HG03139 (cell line): ENCODE measurements around the gene SLC25A26.

ENCODE experiments used
- ATAC-seq: cut with Tn5 transposase; IDR thresholded peaks from one replicate; pipeline ENCODE4 v1.9.1; 2021; ENCODE audit not compliant: unreplicated experiment

SLC25A26 gene

DNA sequence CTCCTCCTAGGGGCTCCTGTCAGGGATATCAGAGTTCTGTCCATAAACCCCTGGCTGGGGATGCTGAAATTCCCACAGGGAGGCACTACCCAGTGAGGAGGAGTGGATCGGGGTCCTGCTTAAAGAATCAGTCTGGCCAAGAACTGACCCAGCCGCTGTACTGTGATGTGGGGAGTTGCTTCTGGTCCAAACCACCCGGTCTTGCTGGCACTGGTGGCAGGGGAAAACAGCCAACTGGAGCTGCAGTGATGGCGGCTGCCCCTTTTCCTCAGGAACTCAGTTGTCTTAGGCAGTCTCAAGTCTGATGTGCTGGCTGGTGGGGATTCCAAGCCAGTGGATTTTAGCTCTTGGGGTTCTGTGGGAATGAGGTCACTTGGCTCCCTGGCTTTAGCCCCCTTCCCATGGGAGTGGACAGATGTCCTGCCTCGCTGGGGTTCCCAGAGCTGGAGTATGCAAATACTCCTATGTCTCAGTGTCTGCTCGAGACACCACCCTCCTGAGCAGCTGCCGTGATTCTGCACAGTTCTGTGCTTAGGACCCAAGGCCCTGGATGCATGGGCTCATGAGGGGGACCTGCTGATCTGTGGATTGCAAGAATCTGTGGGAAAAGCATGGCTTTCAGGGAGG lies 97.1 kb downstream of the SLC25A26 start:
- ATAC-seq = no peak

DNA sequence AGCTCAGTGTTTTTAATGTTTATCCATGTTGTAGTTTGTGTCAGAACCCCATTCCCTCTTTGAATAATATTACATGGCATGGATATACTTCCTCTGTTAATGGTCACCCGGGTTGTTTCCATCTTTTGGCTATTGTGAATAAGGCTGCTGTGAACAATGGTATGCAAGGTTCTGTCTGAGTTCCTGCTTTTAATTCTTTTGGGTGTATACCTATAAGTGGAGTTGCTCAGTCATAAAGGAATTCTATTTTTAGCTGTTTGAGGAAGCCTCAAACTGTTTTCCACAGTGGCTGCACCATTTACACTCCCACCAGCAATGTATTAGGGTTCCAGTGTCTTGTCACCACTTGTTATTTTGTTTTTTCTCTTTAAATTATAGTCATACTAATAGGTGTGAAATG lies 99.6 kb downstream of the SLC25A26 start:
- ATAC-seq = no peak

DNA sequence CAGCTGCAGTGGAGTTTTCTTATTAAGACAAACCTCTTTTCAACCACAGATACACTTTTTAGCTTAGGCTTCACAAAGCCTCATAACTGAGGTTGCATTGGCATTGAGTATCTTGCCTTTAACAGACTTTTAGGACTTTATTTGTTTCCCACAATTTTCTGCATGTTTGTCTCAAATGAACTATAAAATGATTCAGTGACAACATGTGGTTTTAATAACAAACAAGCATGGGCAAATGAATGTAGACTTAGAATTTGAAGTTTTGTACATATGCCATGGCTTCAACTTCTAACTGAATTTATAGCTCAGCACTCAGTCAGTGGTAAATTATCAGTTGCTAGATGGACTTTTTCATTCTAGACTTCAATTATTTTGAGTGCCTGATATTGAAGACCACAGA lies 101.6 kb downstream of the SLC25A26 start:
- ATAC-seq = no peak

DNA sequence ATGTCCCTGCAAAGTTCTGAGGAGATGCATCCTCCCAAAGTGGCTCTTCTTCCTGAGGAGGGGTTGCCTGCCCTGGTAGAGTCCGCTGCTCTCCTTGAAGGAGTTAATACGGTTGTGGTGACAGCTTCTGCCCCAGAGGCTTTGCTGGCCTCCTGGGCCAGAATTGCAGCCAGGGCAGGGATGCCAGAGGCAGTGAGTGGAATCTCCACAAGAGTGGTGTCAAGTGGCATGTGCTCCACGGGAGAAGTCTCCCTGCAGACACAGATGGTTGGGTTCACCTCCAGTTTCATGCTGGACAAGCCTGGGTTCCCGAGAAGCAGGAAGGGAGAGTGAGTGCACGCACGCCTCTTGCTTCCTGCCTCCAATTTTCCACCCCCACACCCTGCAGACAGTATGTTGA lies 105.5 kb downstream of the SLC25A26 start:
- ATAC-seq = no peak

DNA sequence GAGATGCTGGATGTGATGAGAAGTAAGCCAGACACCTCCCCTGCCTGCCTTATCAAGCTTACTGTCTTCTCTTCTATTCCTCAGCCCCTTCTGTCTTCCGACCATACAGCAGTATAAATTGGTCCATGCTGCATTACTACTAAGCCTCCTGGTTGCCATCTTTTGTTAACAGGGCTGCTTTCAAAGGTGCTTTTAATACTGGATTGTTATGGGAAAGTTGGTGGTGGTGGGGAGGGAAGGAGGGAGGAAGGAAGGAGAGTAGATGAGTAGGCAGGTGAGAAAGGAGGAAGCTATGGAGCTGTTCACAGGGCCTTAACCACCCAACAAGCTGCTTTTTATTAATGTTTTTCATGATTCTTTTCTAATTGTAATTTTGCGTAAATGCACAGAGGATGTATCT lies 114.9 kb downstream of the SLC25A26 start:
- ATAC-seq = no peak

DNA sequence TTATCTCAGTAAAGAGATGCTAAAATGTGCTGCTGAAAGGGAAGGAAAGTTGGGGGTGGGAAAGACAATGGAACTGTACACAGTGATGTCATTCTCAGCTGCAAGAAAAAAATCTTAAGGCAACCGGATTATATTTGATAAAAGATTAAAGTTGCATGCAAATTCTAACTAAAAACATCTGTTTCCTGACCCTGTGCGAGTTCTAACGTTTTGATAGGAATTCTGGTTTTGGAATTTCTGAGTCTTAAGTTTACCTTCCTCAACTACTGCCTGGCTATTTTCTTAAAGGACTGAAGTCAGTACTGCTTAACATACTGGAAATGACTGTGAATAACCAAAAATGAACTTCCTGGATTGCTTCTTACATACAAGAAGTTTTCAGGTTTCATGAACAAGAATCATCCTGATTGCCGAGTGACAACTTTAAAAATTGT lies 115.5 kb downstream of the SLC25A26 start:
- ATAC-seq = no peak

DNA sequence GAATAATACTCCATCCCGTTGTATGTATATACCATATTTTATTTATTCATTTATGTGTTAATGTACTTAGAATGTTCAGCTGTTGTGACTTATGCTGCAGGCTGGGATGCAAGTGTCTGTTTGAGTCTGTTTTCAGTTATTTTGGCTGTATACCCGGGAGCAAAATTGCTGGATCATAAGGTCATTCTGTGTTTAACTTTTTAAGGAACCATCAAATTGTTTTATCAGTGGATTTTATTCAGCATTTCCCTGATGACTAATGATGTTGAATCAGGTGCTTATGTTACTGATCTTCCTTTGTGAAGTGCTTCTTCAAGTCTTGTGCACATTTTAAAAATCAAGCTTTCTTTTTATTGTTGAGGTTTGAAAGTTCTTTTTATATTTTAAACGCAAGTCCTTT lies 118.1 kb downstream of the SLC25A26 start:
- no peak for ATAC-seq

DNA sequence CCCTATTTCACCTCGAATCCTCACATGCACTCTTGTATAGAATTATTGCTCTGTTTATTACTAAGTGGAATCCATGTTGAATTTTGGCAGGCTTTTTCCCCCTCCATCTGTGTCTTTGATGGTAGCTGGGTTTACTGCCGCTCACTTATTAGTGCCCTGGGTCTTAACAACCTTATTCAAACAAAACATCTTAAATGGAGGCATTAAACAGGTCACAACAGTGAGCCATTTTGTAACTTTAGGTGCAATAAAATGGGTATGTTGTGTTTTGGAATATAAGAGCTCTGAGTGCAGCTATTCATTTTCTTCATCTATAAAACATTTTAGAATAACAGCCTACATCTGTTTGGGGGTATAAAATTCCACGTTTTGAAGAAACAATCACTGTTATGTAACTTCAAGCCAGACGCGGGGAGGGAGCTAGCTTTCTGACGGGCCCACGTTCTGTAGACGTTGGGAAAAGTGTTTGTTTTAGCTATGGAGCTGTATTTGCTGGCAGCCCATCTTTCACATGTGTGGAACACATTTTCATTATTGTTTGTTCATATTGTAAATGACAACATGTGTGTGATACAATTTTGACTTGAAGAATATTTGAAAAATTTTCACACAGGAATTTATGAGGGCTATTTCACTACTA lies 122.0 kb downstream of the SLC25A26 start:
- no peak for ATAC-seq

DNA sequence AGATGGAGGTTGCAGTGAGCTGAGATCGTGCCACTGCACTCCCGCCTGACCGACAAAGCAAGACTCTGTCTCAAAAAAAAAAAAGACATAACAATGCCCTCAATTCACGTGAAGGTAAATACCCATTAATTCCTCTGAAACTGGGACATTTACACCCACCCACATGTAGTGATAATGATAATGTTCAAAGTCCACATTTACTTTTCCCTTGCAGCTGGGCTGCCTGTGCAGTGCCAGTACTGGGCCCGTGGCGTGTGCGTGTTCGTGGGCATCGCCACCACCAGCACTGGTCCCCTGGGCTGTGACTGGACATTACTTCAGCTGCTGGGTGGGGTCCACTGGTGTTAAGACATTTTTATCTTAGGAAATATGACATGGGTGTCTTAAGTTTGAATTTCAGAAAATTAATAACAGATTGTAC lies 123.6 kb downstream of the SLC25A26 start:
- no peak for ATAC-seq

DNA sequence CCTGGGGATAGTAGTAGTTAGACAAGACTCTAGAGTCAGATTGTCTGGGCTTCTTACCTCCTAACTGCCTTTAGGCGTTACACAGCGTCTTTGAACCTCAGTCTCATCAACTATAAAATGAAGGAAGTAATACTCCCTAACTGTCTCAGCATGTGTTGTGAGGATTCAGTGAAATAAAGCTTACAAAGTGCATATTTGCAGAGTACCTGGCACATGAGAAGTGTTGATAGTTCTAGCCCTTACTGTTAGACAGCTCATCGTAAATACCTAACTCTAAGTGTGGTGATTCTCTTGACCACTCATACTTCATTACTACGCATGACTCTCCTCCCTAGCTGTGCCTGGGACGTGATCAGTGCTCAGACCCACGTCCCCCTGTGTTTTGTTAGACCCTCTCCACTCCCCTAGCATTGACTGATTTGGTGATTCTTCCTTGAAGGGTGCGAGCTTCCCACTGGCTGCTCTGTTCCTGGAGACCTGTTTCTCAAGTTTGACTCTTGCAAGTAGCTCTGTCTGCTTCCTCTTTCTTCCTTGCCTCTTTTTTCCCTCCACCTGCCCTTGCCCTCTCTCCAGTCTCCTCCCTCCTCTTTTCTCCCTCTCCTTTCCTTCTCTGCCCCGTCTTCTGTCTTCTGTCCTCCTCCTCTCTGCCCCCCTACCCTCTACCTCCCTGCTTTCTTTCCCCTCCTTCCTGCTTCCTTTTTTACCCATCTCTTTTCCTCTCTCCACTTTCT lies 124.2 kb downstream of the SLC25A26 start:
- ATAC-seq = no peak

DNA sequence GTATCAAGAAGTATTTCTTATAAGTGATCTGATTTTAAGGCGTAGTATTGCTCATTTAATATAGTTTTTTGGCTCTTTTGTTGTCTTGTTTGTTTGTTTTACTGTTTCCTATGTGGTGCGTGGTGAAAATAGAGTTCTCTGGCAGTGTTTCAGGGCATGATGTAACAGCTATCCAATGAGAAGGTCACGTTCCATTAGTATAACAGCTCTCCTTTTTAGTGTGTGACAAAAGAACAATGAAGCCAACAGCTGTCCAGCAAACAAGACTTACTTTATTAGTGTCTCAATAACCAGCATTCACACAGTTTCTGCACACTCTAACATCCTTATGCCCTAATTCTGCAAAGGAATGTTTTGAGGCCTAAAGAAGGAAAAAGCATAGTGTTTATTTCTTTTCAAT lies 127.9 kb downstream of the SLC25A26 start:
- ATAC-seq = no peak

DNA sequence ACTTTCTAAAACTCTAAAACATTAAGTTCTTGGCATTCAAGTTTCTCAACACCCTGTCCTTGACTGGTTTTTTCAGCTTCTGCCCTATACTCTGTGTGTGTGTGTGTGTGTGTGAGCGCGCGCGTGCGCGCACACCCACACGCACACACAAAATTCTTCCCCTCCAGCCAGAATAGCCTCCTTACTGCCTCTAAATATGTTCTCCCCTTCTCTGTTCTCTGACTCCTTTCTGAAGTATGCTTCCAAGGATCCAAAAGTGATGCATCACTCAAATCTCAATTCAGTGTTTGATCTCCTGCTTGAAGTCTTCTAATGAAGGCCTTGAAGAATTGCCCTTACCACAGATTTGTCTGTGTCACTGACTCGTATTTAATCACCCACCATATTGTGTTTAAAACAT lies 129.8 kb downstream of the SLC25A26 start:
- ATAC-seq = no peak

DNA sequence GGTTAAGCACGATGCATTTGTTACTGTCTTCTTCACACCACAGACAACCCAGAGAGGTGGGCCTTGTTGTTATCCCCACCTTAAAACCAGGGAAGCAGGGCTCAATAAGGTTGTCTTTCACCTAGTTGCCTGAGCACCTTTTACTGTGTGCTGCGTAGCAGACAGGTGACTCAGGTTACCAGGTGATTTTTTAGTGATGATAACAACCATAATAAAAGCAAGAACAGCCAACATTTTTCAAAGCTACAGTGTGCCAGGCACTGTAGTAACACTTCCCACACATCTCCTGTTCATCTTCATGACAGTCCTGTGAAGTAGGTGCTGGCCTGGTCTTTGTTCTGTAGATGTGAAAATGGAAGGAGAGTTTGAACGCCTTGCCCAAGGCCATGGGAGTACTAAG lies 132.2 kb downstream of the SLC25A26 start:
- ATAC-seq = no peak

DNA sequence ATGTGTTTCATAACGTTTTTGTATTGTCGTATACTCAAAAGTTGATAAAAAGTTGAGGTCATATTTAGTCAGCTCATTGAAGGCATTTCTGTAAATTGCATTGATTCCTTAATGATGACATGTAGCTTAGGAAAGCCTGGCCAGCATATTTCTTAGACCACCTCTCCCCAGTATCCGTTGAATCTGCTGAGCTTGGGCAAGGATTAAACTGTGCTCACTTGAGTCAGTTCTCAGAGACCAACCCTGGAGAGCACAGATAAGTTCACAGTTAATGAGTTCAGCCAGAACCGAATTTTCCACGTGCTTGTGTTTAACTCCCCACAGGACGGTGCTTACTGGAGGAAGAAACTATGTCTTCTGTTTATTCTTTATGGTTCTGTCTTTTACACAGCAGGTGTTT lies 132.7 kb downstream of the SLC25A26 start:
- no peak for ATAC-seq

DNA sequence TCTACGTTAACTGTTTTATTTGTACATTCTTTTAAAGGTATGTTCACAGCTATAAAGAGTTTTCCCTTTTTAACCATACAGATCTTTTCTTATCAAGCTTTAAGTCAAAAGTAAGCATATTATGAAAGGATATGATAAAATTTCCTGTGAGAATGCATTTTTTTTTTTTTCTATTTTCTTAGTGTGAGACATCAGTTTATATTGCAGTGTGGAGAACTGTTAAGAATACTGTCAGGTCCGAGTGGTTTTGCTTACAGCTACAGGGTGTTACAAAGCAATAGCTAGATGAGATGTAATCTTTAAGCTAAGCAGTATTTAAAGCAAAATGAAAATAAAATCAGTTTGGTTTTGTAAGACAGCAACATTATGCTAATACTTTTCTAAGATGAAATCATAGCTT lies 133.2 kb downstream of the SLC25A26 start:
- no peak for ATAC-seq

DNA sequence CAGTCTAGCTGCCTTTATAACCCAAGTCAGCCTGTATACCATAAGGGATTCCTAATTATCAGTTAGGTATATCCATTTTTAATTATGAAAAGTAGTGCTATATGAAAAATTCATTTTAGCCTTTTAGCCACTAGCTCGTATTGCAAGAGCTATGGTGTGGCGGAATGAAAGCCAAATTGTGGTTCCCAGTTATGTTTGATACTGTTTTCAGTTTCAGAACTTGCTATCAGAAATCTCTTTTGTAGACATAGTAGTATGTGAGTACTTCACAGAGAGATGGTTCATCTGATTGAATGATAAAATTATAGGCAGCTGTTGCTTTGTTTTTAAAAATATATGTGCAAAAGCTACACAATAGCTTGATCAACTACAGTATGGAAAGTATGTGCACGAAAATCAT lies 134.6 kb downstream of the SLC25A26 start:
- no peak for ATAC-seq

DNA sequence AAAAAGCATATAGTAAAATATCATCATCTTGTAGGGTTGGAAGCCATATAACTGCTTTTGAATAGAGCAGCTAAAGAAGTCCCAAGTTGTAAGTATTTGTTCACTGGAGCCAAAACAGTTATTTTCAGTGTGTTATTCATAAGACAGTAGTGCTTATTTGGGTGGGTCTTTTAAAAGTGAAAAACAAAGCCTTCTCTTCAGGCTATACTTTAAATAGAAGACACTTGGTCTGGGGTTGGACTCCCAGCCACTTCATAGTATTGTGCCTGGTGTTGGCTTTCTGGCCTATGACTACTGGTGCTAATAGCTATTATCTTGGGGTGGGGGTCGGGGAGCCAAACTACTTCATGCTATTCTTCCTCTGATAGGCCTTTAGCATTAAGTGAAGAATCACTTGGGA lies 135.2 kb downstream of the SLC25A26 start:
- no peak for ATAC-seq

DNA sequence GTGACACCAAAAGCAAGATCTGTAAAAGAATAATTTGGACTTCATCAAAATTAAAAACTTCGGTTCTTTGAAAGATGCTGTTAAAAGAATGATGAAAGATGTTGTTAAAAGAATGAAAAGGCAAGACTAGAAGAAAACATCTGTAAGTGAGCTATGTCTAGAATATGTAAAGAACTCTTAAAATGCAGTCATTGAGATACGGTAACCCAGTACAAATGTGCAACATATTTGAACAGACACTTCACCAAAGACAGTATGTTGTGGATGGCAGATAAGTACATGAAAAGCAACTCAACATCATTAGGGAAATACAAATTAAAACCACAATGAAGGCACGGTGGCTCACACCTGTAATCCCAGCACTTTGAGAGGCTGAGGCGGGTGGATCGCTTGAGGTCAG lies 140.6 kb downstream of the SLC25A26 start:
- no peak for ATAC-seq

DNA sequence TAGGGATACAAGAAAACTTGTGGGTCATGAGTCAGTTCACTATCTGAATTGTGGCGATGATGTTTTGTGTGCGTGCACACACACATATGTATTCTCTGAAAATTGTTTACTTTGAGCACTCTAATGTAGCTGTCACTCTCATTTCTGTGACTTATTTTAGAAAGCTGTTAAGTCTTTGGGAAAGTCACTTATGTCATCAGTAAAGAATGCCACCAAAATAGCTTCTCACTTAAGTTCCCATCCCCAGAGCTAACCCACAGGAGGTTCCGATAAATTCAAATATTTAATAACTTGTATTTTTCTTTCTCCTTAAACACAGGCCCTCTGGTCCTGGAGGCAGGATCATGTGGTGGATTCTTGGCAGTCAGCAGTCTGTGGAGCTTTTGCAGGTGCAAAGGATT lies 141.7 kb downstream of the SLC25A26 start:
- no peak for ATAC-seq

DNA sequence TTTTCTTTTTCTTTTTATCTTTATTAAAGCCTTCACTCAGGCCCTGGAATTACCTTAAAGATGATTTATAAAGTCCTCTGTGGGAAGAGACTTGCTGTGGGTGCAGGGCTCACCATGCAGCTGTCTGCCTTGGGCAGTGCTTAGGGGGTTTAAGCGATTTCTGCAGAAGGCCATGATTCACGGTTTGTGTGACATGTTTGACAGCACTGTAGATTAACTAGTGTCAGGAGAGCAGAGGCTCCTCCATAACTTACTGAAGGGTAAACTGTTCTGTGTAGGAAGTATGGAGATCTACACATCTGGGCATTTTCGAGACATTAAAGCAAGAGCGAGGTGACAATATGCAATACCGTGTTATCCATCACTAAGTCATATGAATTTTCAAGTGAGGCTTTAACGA lies 142.3 kb downstream of the SLC25A26 start:
- no peak for ATAC-seq

DNA sequence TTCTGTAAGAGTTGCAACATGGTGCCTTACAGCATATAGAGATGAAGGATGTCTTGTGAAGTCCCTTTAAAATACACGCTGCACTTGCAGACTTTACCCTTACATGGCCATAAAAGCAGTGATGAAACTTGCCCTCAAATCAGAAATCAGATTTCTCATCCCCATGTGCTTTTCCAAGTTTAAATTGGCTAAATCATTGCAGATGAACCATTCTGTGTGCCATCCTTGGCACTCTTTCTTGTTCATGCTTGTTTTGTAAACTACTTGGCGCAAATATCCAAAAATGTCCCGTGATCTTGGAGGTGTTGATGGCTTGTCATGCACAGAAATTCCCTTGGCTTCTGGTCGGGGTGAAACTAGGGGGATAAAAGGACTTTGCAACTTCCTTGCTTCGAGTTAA lies 144.3 kb downstream of the SLC25A26 start:
- ATAC-seq = no peak

DNA sequence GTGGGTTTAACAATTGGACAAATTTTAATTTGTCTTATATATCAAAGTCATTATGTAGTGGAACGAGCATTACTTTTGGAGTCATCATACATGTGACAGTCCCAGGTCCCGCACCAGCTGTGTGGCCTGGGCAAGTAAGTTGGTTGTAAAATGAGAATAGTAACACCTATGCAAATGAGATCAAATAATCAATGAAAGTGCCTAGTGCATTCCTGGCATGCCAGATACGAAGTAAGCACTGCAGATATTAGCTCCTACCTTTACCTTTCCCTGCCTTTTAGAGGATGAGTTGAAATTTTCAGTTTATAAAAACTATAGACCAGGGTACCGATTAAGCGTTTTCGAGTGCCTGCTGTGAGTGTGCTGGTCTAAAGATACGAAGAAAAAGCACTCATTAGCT lies 145.9 kb downstream of the SLC25A26 start:
- no peak for ATAC-seq
